ACC112 (cell line): ENCODE data around the gene CEP72.
A peak's percentile ranks its signal among the peaks of the same experiment; 100 is the strongest.

Experiments used
- H2AFZ ChIP-seq: fragments of 200-600 bp; sonication (generic); one replicate; pipeline ENCODE4 v1.6.0; 2017; ENCODE audit warnings: antibody characterized with exemption, low read length; ENCODE audit not compliant: unreplicated experiment
- H3K27ac ChIP-seq: fragments of 200-600 bp; sonication (generic); 2 replicates; pipeline ENCODE4 v1.5.1; 2014; ENCODE audit warnings: low read depth, mild to moderate bottlenecking, antibody characterized with exemption, low read length, moderate library complexity
- H3K27me3 ChIP-seq: fragments of 200-600 bp; sonication (generic); 2 replicates; pipeline ENCODE4 v1.6.1; 2014; ENCODE audit warnings: mild to moderate bottlenecking, antibody characterized with exemption, low read length, moderate library complexity, mixed read lengths; ENCODE audit not compliant: insufficient read depth
- H3K36me3 ChIP-seq: fragments of 200-600 bp; sonication (generic); 2 replicates; pipeline ENCODE4 v1.6.1; 2016; ENCODE audit warnings: mild to moderate bottlenecking, antibody characterized with exemption, low read length, moderate library complexity, mixed read lengths; ENCODE audit not compliant: insufficient read depth
- H3K4me1 ChIP-seq: fragments of 200-600 bp; sonication (generic); one replicate; pipeline ENCODE4 v1.6.1; 2016; ENCODE audit warnings: low read length, mixed read lengths; ENCODE audit not compliant: insufficient read depth, unreplicated experiment, control insufficient read depth
- H3K4me3 ChIP-seq: fragments of 200-600 bp; sonication (generic); 2 replicates; pipeline ENCODE4 v1.5.1; 2014; ENCODE audit warnings: mild to moderate bottlenecking, low read depth, low read length
- H3K79me2 ChIP-seq: fragments of 200-600 bp; sonication (generic); one replicate; pipeline ENCODE4 v1.6.0; 2016; ENCODE audit warnings: low read length; ENCODE audit not compliant: control insufficient read depth, unreplicated experiment, insufficient read depth

Gene CEP72, protein sequence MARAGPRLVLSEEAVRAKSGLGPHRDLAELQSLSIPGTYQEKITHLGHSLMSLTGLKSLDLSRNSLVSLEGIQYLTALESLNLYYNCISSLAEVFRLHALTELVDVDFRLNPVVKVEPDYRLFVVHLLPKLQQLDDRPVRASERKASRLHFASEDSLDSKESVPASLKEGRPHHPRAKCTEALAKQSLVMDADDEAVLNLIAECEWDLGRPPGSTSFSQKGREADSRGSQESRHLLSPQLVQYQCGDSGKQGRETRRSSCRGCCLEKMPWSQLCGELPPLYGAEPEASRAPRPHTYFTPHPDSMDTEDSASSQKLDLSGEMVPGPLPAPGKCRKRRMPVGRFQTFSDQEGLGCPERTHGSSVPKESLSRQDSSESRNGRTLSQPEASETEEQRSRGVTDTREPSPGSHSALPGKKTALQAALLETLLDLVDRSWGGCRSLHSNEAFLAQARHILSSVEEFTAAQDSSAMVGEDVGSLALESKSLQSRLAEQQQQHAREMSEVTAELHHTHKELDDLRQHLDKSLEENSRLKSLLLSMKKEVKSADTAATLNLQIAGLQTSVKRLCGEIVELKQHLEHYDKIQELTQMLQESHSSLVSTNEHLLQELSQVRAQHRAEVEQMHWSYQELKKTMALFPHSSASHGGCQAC

DNA sequence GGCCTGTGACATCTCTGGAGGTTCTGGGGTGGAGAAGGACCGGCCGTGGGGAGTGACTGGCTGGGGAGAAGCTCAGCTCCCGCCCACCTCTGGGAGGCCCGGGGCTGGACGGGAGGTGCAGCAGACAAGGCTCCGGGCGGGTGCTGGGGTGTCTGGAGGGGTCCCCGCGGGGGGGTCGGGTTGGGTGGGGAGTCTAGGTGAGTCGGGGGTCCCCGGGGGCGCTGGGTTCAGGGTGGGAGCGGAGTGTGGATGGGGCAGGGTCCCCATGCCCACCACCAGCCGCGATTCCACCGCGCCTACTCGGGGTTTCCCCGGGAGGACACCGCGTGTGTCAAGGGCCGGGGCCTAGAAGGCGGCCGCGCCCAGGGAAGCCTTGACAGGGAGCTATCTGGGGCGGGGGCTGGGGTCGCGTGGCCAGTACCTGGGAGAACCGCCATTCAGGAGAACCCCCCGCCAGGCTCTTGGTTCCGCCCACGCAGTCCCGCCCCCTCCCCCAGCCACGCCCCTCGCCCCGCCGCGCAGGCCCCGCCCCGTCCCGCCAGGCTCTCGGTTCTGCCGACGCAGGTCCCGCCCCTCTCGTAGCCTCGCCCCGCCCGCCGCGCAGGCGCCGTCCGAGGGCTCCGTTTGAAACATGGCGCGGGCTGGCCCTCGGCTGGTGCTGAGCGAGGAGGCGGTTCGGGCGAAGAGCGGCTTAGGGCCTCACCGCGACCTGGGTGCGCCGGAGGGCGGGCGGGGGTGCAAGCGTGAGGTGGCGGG, at the start of gene CEP72:
TSS of gene CEP72 (plus strand) at position 610 of the 756 bp plus-strand sequence. CDS start at position 632, 22 bp downstream.
- H2AFZ ChIP-seq: peak within 1 kb of the TSS; percentile 89
- no peaks in the 10 kb centered on the region for H3K27me3 ChIP-seq
- H3K4me3 ChIP-seq: peak within 1 kb of the TSS; percentile 86
- no peaks in the 10 kb centered on the region for H3K4me1 ChIP-seq
- H3K27ac ChIP-seq: no peak within 1 kb of the TSS
- peaks cover 46% of the 10 kb centered on the region for H3K79me2 ChIP-seq
- peaks cover 19% of the 10 kb centered on the region for H3K36me3 ChIP-seq

DNA sequence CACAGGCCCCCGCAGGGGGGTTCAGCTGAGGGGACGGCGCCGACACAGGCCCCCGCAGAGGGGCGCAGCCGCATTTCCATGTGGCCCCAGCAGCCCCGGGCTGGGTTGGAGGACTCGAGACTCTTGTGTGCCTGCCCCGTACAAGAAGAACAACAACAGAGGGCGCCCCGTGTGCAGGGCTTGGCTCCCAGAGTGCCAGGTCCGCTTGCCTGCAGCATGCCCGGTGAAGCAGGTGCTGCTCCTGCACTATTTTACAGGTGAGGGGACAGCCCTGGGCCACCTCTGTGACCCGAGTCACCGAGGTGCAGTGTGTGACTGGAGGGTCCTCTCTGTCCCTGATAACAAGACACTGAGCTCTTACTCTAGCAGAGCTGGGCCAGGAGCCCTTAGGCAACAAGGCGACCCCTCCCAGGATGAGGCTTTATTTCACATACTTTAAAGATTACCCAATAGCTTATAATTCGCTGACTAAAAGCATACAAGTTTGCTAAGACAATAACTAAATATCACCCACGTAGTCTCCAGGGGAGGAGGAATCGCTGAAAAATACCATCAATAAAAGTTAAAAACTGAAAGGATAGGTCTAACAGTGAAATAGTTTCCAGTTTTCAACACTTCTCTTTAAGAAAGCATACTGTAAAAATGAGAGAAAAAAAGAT, 46.2 kb upstream of the CEP72 start:
- Histone ChIP-seq H2AFZ (no peak overlapping the region), H3K27ac (no peak overlapping the region), H3K4me3 (no peak overlapping the region), H3K4me1 (peaks cover 3% of the 10 kb centered on the region), H3K36me3 (no peaks in the 10 kb centered on the region), H3K27me3 (peaks cover 55% of the 10 kb centered on the region), H3K79me2 (no peaks in the 10 kb centered on the region)

DNA sequence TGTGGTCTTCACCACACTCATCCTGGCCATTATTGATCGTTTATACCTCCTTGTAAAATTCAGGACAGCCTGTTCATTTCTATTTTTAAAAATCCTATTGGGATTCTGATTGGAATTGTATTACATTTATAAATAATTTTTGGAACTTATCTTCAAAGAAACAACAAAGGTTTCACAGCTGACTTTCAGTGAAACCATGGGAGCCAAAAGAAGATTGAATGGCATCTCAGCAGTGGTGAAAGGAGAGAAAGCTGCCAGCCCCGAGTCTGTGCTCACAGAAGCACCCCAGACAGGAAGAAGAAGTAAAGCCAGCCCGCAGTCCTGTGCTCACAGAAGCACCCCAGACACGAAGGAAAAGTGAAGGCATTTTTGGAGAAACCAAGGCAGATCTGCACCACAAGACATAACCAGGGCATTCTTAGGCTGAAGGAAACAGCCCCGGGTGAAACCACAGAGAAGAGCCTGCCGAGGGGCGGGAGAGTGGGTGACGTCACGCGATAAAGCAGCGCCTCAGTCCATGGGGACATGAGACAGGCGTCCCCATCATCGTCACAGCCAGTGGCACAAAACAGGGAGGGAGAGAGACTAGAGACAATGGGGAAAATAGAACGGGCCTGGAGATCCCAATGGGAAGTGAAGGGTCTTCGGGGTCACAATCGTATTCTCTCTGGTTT, 45.4 kb upstream of the CEP72 start:
- H3K27ac ChIP-seq: no peak overlapping the region
- peaks cover 3% of the 10 kb centered on the region for H3K4me1 ChIP-seq
- H3K27me3 ChIP-seq: peaks cover 57% of the 10 kb centered on the region
- no peaks in the 10 kb centered on the region for H3K79me2 ChIP-seq
- H3K36me3 ChIP-seq: no peaks in the 10 kb centered on the region
- H3K4me3 ChIP-seq: no peak overlapping the region
- H2AFZ ChIP-seq: no peak overlapping the region

DNA sequence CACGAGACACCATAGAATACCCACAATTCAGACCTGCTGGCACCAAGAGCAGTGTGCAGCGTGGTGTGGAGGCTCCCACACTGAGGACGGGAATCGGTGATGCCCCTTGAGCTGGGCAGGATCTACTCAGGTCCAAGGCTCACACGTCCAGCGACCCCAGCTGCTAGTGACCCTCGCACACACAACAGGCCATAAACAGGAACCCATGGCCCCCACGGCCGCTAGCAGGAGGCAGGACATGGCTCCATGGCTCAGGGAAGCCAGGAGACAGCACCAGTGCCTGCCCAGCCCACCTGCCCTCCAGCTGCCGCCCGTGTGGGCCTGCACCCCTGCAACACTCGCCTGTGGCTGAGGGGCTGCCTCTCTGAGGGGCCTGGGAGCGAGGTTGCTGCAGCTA, 44.5 kb upstream of the CEP72 start:
- Histone ChIP-seq H3K4me1 (peaks cover 3% of the 10 kb centered on the region), H2AFZ (no peak overlapping the region), H3K79me2 (no peaks in the 10 kb centered on the region), H3K36me3 (no peaks in the 10 kb centered on the region), H3K27me3 (peaks cover 64% of the 10 kb centered on the region), H3K27ac (no peak overlapping the region), H3K4me3 (no peak overlapping the region)

DNA sequence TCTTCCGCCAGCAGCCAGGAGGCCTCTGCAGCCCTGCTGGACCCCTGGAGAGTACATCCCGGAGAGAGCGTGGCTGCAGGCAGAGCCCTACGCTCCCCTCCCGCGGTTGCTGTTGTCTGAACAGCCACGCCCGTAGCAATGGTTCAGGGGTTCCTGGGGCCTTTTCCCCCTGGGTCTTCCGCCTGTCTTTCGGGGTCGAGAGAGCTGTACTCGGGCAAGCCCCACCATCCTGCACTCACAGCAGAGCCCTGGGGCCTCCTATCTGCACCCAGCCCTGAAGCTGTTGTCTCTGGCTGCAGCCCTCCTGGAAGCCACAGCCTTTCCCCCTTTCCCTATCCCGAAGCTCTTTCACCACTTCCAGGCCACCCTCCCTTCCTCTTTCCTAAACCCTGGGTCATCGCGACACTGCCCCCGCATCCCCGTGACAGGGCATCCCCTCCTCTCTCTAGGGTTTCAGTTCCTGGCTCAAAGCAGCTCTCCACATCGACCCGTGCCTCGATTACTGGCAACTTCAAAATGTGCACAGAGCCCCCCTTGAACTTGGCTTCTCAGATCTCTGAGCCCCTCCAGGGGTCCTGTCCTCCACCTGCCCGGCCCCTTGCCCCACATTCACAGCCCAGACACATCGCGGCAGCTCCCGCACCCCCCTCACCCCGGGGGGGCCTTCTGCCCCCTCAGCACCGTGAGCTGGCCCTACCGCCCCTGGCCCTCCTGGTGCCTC, 43.9 kb upstream of the CEP72 start:
- Histone ChIP-seq H3K36me3 (no peaks in the 10 kb centered on the region), H3K27me3 (peaks cover 70% of the 10 kb centered on the region), H2AFZ (no peak overlapping the region), H3K4me3 (no peak overlapping the region), H3K27ac (no peak overlapping the region), H3K4me1 (peaks cover 3% of the 10 kb centered on the region), H3K79me2 (no peaks in the 10 kb centered on the region)

DNA sequence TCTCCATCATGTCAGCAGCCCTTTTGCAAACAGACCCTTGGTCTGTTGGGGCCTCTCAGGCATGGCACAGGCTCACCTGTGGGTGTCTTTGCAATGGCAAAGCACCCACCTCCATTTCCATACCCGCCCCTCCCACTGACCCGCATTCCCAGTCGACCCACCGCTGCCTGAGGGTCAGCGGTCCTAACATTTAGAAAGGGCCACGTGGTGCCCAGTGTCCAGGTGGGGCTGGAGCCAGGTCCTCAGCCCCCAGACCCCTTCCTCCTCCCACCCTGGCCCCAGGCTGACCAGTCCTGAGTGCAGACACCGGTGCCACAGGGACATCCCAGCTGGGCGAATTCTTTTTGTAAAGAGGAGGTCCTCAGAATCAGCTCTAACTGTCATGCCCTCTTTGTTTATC, 43.3 kb upstream of the CEP72 start:
- no peaks in the 10 kb centered on the region for H3K36me3 ChIP-seq
- no peaks in the 10 kb centered on the region for H3K79me2 ChIP-seq
- no peak overlapping the region for H2AFZ ChIP-seq
- H3K27me3 ChIP-seq: peaks cover 76% of the 10 kb centered on the region
- H3K4me1 ChIP-seq: peaks cover 3% of the 10 kb centered on the region
- no peak overlapping the region for H3K4me3 ChIP-seq
- no peak overlapping the region for H3K27ac ChIP-seq

DNA sequence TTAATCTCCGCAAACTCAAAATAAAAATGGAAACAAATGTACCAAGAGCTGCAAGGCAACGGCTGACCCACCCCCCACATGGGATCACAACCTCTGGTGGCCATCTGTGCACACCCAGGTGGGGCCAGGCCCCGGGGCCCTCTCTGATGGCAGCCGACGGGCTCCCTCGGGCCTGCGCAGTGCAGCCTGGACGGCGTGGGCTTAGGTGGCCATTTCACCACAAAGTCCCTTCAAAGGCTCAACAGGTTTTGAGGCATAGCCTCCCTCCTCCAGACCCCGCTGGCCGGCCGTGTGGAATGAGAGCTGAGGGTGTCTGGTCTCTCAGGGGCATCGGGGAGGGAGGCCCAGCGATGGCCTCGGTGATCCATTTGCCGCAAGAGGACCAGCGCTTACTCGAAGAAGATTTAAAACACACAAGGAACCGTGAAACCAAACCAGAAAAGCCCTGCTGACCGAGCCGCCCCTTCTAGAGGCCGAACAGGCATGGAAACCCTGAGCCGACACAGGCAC, 42.7 kb upstream of the CEP72 start:
- no peaks in the 10 kb centered on the region for H3K79me2 ChIP-seq
- no peak overlapping the region for H3K4me3 ChIP-seq
- H3K27ac ChIP-seq: no peak overlapping the region
- H2AFZ ChIP-seq: no peak overlapping the region
- peaks cover 82% of the 10 kb centered on the region for H3K27me3 ChIP-seq
- no peaks in the 10 kb centered on the region for H3K36me3 ChIP-seq
- H3K4me1 ChIP-seq: peaks cover 3% of the 10 kb centered on the region

DNA sequence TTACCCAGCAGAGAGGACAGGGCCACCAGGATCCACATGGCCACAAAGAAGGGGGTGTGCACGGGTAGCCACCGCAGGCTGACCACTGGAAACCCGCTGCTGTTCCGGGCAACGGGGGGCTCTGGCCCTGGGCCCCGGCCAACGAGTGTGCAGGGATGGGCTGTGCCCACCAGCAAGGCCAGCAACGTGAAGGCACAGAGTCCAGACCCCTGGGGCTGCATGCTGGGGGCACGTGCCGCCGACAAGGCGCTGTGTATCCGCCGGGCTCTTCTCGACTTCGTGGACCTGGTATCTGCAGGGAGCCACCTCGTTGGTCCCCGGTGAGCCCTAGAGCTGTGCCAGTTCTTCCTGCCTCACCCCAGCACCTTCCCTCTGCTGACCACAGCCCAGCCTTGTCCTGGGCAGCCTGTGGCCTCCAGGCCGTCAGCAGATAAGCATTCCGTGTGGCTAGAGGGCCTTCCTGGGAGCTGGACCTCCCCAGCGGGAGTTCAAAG, 42.2 kb upstream of the CEP72 start:
- no peak overlapping the region for H3K27ac ChIP-seq
- H3K4me3 ChIP-seq: no peak overlapping the region
- no peak overlapping the region for H2AFZ ChIP-seq
- H3K27me3 ChIP-seq: peaks cover 87% of the 10 kb centered on the region
- no peaks in the 10 kb centered on the region for H3K36me3 ChIP-seq
- peaks cover 3% of the 10 kb centered on the region for H3K4me1 ChIP-seq
- no peaks in the 10 kb centered on the region for H3K79me2 ChIP-seq

DNA sequence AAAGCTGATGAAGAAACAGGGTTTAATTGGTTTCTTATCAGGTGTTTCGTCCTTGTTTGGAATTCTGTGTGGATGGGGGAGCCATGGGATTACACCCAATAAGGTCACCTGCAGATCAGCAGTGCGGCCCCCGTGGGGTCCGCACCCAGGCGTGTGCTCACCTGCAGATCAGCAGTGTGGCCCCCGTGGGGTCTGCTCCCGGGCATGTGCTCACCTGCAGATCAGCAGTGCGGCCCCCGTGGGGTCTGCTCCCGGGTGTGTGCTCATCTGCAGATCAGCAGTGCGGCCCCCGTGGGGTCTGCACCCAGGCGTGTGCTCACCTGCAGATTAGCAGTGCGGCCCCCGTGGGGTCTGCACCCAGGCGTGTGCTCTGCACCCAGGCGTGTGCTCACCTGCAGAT, 41.7 kb upstream of the CEP72 start:
- Histone ChIP-seq H3K79me2 (no peaks in the 10 kb centered on the region), H3K36me3 (no peaks in the 10 kb centered on the region), H3K4me1 (peaks cover 3% of the 10 kb centered on the region), H2AFZ (no peak overlapping the region), H3K4me3 (no peak overlapping the region), H3K27ac (no peak overlapping the region), H3K27me3 (peaks cover 92% of the 10 kb centered on the region)
